Osteoblast (primary cell): ENCODE results near the gene MTURN. TPM values are rescaled to one million over a fixed set of nuclear protein-coding genes. Genes with fewer than 3 reads are reported as not detected.
A peak's percentile ranks its signal among the peaks of the same experiment; 100 is the strongest.

Experiments
- DNase-seq: peaks from one replicate; pipeline ENCODE4 v3.0.0; 2011; ENCODE audit warnings: low spot score, mixed read lengths; ENCODE audit not compliant: insufficient read length; ENCODE audit errors: missing footprints
- H2AFZ ChIP-seq: 2 replicates; pipeline ENCODE4 v1.6.0; 2011; ENCODE audit warnings: mild to moderate bottlenecking, low read length
- H3K27ac ChIP-seq: 2 replicates; pipeline ENCODE4 v1.5.1; 2011; ENCODE audit warnings: mild to moderate bottlenecking, low read depth, low read length, moderate library complexity
- H3K27me3 ChIP-seq: 2 replicates; pipeline ENCODE4 v1.6.0; 2012; ENCODE audit warnings: mild to moderate bottlenecking, control low read depth, inconsistent platforms, low read length, moderate library complexity; ENCODE audit not compliant: insufficient read depth
- H3K36me3 ChIP-seq: 2 replicates; pipeline ENCODE4 v1.5.1; 2011; ENCODE audit warnings: mild to moderate bottlenecking, low read length, control low read depth, moderate library complexity; ENCODE audit not compliant: insufficient read depth
- H3K4me1 ChIP-seq: 2 replicates; pipeline ENCODE4 v1.5.1; 2011; ENCODE audit warnings: mild to moderate bottlenecking, low read length, control low read depth, moderate library complexity; ENCODE audit not compliant: insufficient read depth
- H3K4me2 ChIP-seq: 2 replicates; pipeline ENCODE4 v1.6.0; 2011; ENCODE audit warnings: mild to moderate bottlenecking, low read length; ENCODE audit not compliant: insufficient read depth
- H3K4me3 ChIP-seq: fragments of 200-600 bp; sonication (generic); 3 replicates; pipeline ENCODE4 v1.5.1; 2012; ENCODE audit warnings: mild to moderate bottlenecking, low read length, inconsistent platforms; ENCODE audit not compliant: insufficient read depth
- H3K79me2 ChIP-seq: 2 replicates; pipeline ENCODE4 v1.6.0; 2012; ENCODE audit warnings: mild to moderate bottlenecking, low read length, control low read depth, inconsistent platforms; ENCODE audit not compliant: insufficient read depth
- H3K9me3 ChIP-seq: 2 replicates; pipeline ENCODE4 v1.5.1; 2011; ENCODE audit warnings: low read depth, low read length, control low read depth
- H4K20me1 ChIP-seq: 2 replicates; pipeline ENCODE4 v1.6.0; 2012; ENCODE audit warnings: mild to moderate bottlenecking, low read length, control low read depth; ENCODE audit not compliant: insufficient read depth
- total RNA-seq: library from RNA; depleted of rRNA; stranded (reverse); fragments of >200 nt; gene quantifications from 2 replicates; pipeline ENCODE4 v1.2.3, GENCODE V29; 2012
- TF ChIP-seq, protein P1 (sequence below): IDR thresholded peaks from 2 replicates; pipeline ENCODE4 v1.5.1; 2011; ENCODE audit warnings: mild to moderate bottlenecking, low read depth, low read length, moderate library complexity; ENCODE audit errors: extremely low read depth

MTURN gene
- total RNA-seq, 1 donor, result 31.1 TPM

DNA sequence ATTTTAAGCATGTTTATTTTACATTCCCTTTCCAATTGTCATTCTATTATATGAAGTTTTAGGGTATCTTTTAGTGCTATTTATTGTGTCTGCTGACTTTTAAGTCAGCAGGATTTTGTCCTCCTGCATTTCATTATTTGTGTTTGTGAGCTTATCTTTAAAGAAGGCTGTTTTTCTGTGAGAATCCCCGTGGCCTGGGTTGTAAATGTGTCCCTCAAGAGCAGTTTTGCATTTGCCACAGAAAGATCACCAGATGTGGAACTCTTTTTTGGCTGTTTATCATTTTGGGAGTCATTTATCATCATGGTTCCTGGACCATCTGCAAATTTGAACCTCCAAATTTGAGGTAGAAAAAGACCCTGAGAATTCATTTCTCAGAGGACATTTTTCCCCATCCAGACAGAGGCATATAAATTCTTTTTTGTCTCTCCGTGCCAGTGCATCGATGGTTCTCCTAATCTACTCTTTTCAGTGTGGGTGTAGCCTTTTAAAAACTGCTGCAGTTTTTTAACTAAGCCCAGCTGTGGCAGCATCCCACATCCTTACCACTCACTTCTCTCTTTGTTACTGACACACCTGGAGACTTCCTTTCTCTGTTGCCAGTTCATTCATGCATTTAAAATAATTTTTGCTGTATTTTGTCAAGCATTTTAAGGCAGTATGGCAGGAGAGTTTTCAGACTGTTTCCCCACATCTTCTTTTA, 20.1 kb upstream of the MTURN start:
- Histone ChIP-seq H3K4me1 (peaks cover 8% of the 10 kb centered on the region), H3K4me3 (no peak overlapping the region), H3K9me3 (peaks cover 2% of the 10 kb centered on the region), H3K79me2 (no peaks in the 10 kb centered on the region), H3K4me2 (no peak overlapping the region), H3K27me3 (no peaks in the 10 kb centered on the region), H4K20me1 (no peaks in the 10 kb centered on the region), H3K36me3 (no peaks in the 10 kb centered on the region), H2AFZ (no peak overlapping the region), H3K27ac (no peak overlapping the region)
- no peak for DNase-seq
- TF ChIP-seq, protein P1, sequence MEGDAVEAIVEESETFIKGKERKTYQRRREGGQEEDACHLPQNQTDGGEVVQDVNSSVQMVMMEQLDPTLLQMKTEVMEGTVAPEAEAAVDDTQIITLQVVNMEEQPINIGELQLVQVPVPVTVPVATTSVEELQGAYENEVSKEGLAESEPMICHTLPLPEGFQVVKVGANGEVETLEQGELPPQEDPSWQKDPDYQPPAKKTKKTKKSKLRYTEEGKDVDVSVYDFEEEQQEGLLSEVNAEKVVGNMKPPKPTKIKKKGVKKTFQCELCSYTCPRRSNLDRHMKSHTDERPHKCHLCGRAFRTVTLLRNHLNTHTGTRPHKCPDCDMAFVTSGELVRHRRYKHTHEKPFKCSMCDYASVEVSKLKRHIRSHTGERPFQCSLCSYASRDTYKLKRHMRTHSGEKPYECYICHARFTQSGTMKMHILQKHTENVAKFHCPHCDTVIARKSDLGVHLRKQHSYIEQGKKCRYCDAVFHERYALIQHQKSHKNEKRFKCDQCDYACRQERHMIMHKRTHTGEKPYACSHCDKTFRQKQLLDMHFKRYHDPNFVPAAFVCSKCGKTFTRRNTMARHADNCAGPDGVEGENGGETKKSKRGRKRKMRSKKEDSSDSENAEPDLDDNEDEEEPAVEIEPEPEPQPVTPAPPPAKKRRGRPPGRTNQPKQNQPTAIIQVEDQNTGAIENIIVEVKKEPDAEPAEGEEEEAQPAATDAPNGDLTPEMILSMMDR, result no peak

DNA sequence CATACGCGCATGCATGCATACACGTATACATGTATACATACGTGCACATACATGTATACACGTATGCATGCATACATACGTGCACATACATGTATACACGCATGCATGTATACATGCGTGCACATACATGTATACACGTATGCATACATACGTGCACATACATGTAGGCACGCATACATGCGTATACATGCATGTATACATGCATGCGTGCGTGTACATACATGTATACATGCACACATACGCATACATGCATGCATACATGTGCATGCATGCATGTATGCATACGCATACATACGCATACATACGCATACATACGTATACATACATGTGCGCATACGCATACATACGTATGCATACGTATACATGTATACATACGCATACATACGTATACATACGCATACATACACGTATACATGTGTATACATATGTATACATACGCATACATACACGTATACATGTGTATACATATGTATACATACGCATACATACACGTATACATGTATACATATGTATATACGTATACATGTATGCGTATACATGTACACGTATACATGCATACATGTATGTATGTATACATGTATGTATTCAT, 19.0 kb upstream of the MTURN start:
- no peak overlapping the region for H2AFZ ChIP-seq
- H3K9me3 ChIP-seq, result peaks cover 2% of the 10 kb centered on the region
- TF ChIP-seq, protein P1, result no peak
- H3K4me3 ChIP-seq, result no peak overlapping the region
- DNase-seq, result no peak
- peaks cover 8% of the 10 kb centered on the region for H3K4me1 ChIP-seq
- no peaks in the 10 kb centered on the region for H3K36me3 ChIP-seq
- H3K27me3 ChIP-seq, result no peaks in the 10 kb centered on the region
- H4K20me1 ChIP-seq, result no peaks in the 10 kb centered on the region
- no peak overlapping the region for H3K4me2 ChIP-seq
- H3K27ac ChIP-seq, result no peak overlapping the region
- no peaks in the 10 kb centered on the region for H3K79me2 ChIP-seq

DNA sequence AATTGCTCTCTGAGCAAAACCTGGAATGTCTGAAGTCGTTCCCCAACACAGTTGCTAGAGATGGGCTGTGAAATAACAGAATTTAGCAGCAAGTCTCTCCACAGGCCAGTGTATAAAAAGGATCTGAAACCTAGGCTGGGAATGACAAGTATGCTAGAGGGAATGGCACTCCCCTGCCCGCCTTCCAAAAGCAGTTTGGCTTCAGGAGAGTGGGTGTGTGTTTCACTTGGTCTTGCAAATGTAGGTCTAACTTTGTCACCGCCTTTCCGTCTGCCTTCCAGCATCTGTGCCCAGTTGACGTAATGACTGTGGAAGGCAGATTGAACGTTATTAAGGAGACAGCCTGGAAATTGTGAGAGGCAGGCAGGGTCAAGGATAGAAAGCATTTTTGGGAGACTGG, 18.0 kb upstream of the MTURN start:
- peak overlapping the region; percentile 20 for H3K4me3 ChIP-seq
- DNase-seq, result peak; percentile 52
- H3K36me3 ChIP-seq, result no peaks in the 10 kb centered on the region
- no peaks in the 10 kb centered on the region for H4K20me1 ChIP-seq
- peaks cover 2% of the 10 kb centered on the region for H3K9me3 ChIP-seq
- TF ChIP-seq, protein P1, result no peak
- peaks cover 8% of the 10 kb centered on the region for H3K4me1 ChIP-seq
- H3K27me3 ChIP-seq, result no peaks in the 10 kb centered on the region
- peak overlapping the region; percentile 57 for H3K4me2 ChIP-seq
- peak overlapping the region; percentile 43 for H2AFZ ChIP-seq
- H3K79me2 ChIP-seq, result no peaks in the 10 kb centered on the region
- peak overlapping the region; percentile 49 for H3K27ac ChIP-seq

DNA sequence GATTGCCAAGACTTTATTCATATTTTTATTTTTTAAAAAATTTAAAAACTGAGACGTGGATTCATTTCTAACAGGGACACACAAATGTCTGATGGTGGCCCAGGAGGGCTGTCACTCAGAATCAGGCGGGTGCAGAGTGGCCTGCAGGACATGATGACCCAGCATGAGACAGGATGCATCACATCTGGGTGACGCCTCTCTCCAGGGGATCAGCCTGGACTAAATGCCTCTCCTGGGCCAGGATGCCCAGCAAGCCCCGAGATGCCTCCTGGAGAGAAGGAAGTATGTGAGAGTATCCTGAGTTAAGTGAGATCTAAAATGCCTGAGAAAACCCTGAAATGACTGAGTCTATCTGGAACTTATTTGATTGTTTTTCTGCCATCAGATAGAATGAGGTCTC, 16.9 kb upstream of the MTURN start:
- peaks cover 1% of the 10 kb centered on the region for H3K9me3 ChIP-seq
- no peak overlapping the region for H2AFZ ChIP-seq
- DNase-seq, result peak; percentile 54
- H3K27ac ChIP-seq, result no peak overlapping the region
- H4K20me1 ChIP-seq, result no peaks in the 10 kb centered on the region
- H3K4me2 ChIP-seq, result no peak overlapping the region
- no peaks in the 10 kb centered on the region for H3K36me3 ChIP-seq
- no peaks in the 10 kb centered on the region for H3K79me2 ChIP-seq
- no peaks in the 10 kb centered on the region for H3K27me3 ChIP-seq
- TF ChIP-seq, protein P1, result no peak
- H3K4me1 ChIP-seq, result peaks cover 8% of the 10 kb centered on the region
- no peak overlapping the region for H3K4me3 ChIP-seq
